ENCODE results near the gene VAV2. TPM values are rescaled to one million over a fixed set of nuclear protein-coding genes. Genes with fewer than 3 reads are reported as not detected.

The VAV2 gene
- total RNA-seq, 2 experiments from 2014 or later = 11.0 to 27.8 TPM

DNA sequence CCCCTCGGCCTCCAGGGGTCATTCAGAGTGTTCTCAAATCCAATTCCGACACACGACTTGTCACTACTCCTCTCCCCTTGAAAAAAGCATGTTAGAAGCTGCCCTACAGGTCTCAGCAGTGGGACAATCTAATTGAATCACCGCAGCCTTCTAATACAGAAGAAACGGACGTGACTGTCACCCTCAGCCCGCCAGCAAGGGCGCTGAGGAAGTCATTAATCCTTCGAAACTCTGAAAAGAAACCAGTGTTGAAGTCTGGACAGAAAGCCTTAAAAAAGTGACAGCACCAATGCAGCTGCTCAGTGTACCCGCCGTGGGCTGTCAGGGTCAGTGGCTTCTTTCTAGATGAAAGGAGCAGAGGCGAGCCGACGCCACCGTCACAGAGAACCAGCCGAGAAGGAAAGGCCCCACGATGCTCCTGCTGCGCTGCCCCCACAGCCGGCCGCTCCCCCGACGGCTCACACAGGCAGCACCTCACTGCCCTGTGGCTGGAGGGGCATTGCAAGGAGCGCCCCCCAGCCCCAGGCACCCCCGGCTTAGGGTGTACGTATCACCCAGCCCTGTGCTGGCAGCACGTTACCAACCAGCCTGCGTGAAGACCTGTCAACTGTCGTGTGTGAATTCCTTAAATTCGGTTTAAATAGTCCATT, 38.8 kb upstream of the VAV2 start:
- Histone ChIP-seq H3K9me3 (ENCODE audit: low read length) (no peaks in the 10 kb centered on the region), H3K27ac (ENCODE audit: low read depth, low read length, poor library complexity, severe bottlenecking) (no peak overlapping the region), H3K79me2 (ENCODE audit: insufficient read depth, low read depth, low read length) (no peaks in the 10 kb centered on the region), H3K36me3 (ENCODE audit: insufficient read depth, low read length) (peaks cover 18% of the 10 kb centered on the region; the same call in 1 of the 2 replicates), H3K9me2 (ENCODE audit: insufficient read depth, low read length) (no peaks in the 10 kb centered on the region), H3K4me1 (ENCODE audit: insufficient read depth, low read length, poor library complexity, severe bottlenecking) (peaks cover 8% of the 10 kb centered on the region), H3K4me2 (ENCODE audit: low read length) (no peak overlapping the region), H2AFZ (ENCODE audit: low read length) (no peak overlapping the region), H3K4me3 (ENCODE audit: low read depth, low read length, poor library complexity, severe bottlenecking) (no peak overlapping the region), H4K20me1 (ENCODE audit: insufficient read depth, low read length) (no peaks in the 10 kb centered on the region)
- CTCF ChIA-PET (ENCODE audit: unreplicated experiment) = no interaction called here
- no TSS peak for BruUV-seq (replicated peaks)
- intact Hi-C loops (cut with micrococcal nuclease; ENCODE audit: unreplicated experiment) = no loop called here
- POLR2A ChIA-PET = interaction anchor here (0.6 kb wide), 1 partner anchor 112 kb away, joined by 6 read pairs; no protein-coding TSS in a partner anchor
- DNase-seq (ENCODE audit: low spot score) = no peak
- TF ChIP-seq EZH2phosphoT487 (IDR thresholded peaks at IDR 0.05; ENCODE audit: borderline replicate concordance, low read depth, low read length) = no peak
- TF ChIP-seq, protein P1, sequence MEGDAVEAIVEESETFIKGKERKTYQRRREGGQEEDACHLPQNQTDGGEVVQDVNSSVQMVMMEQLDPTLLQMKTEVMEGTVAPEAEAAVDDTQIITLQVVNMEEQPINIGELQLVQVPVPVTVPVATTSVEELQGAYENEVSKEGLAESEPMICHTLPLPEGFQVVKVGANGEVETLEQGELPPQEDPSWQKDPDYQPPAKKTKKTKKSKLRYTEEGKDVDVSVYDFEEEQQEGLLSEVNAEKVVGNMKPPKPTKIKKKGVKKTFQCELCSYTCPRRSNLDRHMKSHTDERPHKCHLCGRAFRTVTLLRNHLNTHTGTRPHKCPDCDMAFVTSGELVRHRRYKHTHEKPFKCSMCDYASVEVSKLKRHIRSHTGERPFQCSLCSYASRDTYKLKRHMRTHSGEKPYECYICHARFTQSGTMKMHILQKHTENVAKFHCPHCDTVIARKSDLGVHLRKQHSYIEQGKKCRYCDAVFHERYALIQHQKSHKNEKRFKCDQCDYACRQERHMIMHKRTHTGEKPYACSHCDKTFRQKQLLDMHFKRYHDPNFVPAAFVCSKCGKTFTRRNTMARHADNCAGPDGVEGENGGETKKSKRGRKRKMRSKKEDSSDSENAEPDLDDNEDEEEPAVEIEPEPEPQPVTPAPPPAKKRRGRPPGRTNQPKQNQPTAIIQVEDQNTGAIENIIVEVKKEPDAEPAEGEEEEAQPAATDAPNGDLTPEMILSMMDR (conservative IDR thresholded peaks at IDR 0.05; ENCODE audit: low read length) = no peak

DNA sequence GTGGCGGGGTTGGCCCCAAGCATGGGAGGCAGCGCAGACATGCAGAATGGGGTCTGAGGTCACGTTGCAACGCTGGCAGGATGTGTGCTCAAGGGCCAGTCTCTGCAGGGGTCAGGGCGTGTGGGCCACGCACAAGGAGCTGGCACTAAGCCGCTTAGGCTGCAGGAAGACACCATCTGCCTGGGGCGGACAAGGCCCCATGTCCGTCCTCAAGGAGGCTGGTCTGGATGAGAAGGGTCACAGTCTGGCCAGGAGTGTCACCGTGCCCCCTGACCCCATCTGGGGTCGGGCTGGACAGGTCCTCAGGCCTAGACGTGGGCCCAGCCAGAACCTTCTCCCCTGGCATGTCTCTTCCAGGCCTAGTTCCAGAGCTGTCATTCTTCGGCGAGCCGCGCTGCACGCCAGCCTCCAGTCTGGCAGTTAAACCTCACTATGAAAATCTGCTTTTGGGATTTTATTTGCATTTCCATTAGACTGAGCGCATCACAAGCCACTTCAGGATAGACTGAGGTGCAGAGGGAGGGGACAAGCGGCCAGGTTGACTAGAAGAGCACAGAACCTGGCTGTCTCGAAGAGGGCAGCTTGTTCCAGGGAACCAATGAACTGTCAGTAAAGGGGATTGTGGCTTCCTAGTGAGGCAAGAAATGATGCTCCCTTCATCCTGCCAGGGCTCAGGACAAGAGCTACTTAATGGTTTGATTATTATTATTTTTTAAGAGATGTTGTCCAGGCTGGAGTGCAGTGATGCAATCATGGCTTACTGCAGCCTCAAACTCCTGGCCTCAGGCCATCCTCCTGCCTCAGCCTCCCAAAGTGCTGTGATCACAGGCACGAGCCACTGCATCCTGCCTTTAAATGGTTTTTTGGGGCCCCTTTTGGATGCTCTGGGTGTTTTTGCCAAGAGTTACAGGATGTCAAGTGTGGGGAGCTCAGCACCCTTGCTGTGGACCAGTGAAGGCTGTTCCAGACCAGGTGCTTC, 37.4 kb upstream of the VAV2 start:
- TF ChIP-seq EZH2phosphoT487 (IDR thresholded peaks at IDR 0.05; ENCODE audit: borderline replicate concordance, low read depth, low read length) = no peak
- TF ChIP-seq, protein P1 (conservative IDR thresholded peaks at IDR 0.05; ENCODE audit: low read length) = no peak
- no peak for DNase-seq (ENCODE audit: low spot score)
- CTCF ChIA-PET (ENCODE audit: unreplicated experiment) = no interaction called here
- intact Hi-C loops (cut with micrococcal nuclease; ENCODE audit: unreplicated experiment) = loop anchor here (5.0 kb wide), 2 partner anchors 38 to 108 kb away; partner anchors contain the start of genes BRD3 and WDR5
- BruUV-seq (replicated peaks) = no TSS peak
- H3K9me2 ChIP-seq (ENCODE audit: insufficient read depth, low read length) = no peaks in the 10 kb centered on the region
- no peaks in the 10 kb centered on the region for H4K20me1 ChIP-seq (ENCODE audit: insufficient read depth, low read length)
- no peaks in the 10 kb centered on the region for H3K9me3 ChIP-seq (ENCODE audit: low read length)
- POLR2A ChIA-PET = no interaction called here
- H2AFZ ChIP-seq (ENCODE audit: low read length) = no peak overlapping the region
- peaks cover 18% of the 10 kb centered on the region; the same call in 1 of the 2 replicates for H3K36me3 ChIP-seq (ENCODE audit: insufficient read depth, low read length)
- no peak overlapping the region for H3K4me3 ChIP-seq (ENCODE audit: low read depth, low read length, poor library complexity, severe bottlenecking)
- no peaks in the 10 kb centered on the region for H3K79me2 ChIP-seq (ENCODE audit: insufficient read depth, low read depth, low read length)
- peaks cover 12% of the 10 kb centered on the region for H3K4me1 ChIP-seq (ENCODE audit: insufficient read depth, low read length, poor library complexity, severe bottlenecking)
- H3K4me2 ChIP-seq (ENCODE audit: low read length) = no peak overlapping the region
- H3K27ac ChIP-seq (ENCODE audit: low read depth, low read length, poor library complexity, severe bottlenecking) = no peak overlapping the region
